Right lobe of liver (tissue), 4 donors: ENCODE data around the gene TMEM225.

Experiments
- CTCF ChIP-seq, 4 donors: fragments of 200-600 bp in 3 of 4; fragments of 450-650 bp in 1 of 4; IDR thresholded peaks; one replicate each; pipeline versions ENCODE4 v1.5.1 to v1.8.0; 2016 to 2022; ENCODE audit warnings: antibody characterized with exemption in 4 of 4, mild to moderate bottlenecking in 2 of 4
- POLR2A ChIP-seq: fragments of 450-650 bp; IDR thresholded peaks from one replicate; pipeline ENCODE4 v1.6.1; 2017; ENCODE audit warnings: antibody characterized with exemption, mild to moderate bottlenecking
- donor health status: DM: no; HTN: no; CAD: no.
- donor health status: DM: no; HTN: no; CAD: no.
- donor health status: DM: no; HTN: yes; CAD: no.

- TF ChIP-seq CTCF (IDR thresholded peaks at IDR 0.05) (no peak), POLR2A (no peak)
Measured at GRCh38 chr11:123833095-123833494, 52.4 kb downstream of the TMEM225 start.
